ENCODE results near the gene KRTAP10-4. TPM values are rescaled to one million over a fixed set of nuclear protein-coding genes. Genes with fewer than 3 reads are reported as not detected.

KRTAP10-4 gene
- total and polyA plus RNA-seq, 4 donors: not detected

DNA sequence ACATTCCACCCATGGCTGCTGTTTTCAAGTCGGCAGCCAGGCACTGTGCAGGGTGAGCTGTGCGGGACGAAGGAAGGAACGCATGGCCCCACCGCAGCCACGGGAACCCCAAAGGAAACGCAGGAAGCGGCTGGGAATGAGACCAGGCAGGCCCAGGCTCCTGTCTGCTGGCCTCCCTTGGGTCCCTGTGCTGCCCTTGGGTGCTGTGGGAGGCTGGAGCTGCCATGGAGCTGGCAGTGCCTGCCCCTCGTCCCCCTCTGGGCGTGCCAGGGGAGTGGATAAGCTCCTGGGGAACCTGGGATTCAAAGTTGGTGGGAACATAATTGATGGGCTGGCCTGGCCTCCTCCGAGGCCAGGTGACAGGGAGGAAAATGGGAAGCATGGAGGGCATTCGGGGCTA lies 5.3 kb upstream of the KRTAP10-4 start:
- TF ChIP-seq HNF4G (IDR thresholded peaks at IDR 0.05) (no peak), RAD21 (IDR thresholded peaks at IDR 0.05) (no peak), TAF1 (conservative IDR thresholded peaks at IDR 0.05) (no peak), NR2F2 (IDR thresholded peaks at IDR 0.05) (no peak), EGR1 (IDR thresholded peaks at IDR 0.05; ENCODE audit: low read depth in 2 of 2) (no peak), RXRA (IDR thresholded peaks at IDR 0.05) (no peak)
- TF ChIP-seq, protein P1, sequence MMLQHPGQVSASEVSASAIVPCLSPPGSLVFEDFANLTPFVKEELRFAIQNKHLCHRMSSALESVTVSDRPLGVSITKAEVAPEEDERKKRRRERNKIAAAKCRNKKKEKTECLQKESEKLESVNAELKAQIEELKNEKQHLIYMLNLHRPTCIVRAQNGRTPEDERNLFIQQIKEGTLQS (IDR thresholded peaks at IDR 0.05): no peak
- TF ChIP-seq, protein P2, sequence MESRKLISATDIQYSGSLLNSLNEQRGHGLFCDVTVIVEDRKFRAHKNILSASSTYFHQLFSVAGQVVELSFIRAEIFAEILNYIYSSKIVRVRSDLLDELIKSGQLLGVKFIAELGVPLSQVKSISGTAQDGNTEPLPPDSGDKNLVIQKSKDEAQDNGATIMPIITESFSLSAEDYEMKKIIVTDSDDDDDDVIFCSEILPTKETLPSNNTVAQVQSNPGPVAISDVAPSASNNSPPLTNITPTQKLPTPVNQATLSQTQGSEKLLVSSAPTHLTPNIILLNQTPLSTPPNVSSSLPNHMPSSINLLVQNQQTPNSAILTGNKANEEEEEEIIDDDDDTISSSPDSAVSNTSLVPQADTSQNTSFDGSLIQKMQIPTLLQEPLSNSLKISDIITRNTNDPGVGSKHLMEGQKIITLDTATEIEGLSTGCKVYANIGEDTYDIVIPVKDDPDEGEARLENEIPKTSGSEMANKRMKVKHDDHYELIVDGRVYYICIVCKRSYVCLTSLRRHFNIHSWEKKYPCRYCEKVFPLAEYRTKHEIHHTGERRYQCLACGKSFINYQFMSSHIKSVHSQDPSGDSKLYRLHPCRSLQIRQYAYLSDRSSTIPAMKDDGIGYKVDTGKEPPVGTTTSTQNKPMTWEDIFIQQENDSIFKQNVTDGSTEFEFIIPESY (IDR thresholded peaks at IDR 0.05): no peak
- TF ChIP-seq, protein P3, sequence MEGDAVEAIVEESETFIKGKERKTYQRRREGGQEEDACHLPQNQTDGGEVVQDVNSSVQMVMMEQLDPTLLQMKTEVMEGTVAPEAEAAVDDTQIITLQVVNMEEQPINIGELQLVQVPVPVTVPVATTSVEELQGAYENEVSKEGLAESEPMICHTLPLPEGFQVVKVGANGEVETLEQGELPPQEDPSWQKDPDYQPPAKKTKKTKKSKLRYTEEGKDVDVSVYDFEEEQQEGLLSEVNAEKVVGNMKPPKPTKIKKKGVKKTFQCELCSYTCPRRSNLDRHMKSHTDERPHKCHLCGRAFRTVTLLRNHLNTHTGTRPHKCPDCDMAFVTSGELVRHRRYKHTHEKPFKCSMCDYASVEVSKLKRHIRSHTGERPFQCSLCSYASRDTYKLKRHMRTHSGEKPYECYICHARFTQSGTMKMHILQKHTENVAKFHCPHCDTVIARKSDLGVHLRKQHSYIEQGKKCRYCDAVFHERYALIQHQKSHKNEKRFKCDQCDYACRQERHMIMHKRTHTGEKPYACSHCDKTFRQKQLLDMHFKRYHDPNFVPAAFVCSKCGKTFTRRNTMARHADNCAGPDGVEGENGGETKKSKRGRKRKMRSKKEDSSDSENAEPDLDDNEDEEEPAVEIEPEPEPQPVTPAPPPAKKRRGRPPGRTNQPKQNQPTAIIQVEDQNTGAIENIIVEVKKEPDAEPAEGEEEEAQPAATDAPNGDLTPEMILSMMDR (IDR thresholded peaks at IDR 0.05; ENCODE audit: low read depth, low read length, missing input control): no peak
- WGBS: 83% methylated on average over 12 of the region's 12 CpGs
- no peak for DNase-seq (ENCODE audit: low spot score)
- Histone ChIP-seq H3K36me3 (ENCODE audit: control insufficient read depth in 4 of 4, insufficient read depth in 3 of 4, low read depth in 1 of 4, low read length in 3 of 4) (no peaks in the 10 kb centered on the region), H3K27me3 (ENCODE audit: control insufficient read depth in 4 of 4, insufficient read depth in 4 of 4, low read length in 3 of 4) (no peaks in the 10 kb centered on the region), H3K9me3 (ENCODE audit: control insufficient read depth in 4 of 4, low read length in 3 of 4) (peaks cover 0 to 3% (median 1%) of the 10 kb centered on the region in 4 donors), H3K9ac (ENCODE audit: low read depth in 1 of 2, low read length in 2 of 2) (no peak overlapping the region), H3K4me1 (ENCODE audit: control insufficient read depth in 4 of 4, insufficient read depth in 4 of 4, low read length in 3 of 4) (no peaks in the 10 kb centered on the region), H3K27ac (ENCODE audit: low read depth in 1 of 2, low read length in 2 of 2) (no peak overlapping the region), H3K4me3 (ENCODE audit: low read depth in 1 of 3, low read length in 3 of 3) (no peak overlapping the region)

DNA sequence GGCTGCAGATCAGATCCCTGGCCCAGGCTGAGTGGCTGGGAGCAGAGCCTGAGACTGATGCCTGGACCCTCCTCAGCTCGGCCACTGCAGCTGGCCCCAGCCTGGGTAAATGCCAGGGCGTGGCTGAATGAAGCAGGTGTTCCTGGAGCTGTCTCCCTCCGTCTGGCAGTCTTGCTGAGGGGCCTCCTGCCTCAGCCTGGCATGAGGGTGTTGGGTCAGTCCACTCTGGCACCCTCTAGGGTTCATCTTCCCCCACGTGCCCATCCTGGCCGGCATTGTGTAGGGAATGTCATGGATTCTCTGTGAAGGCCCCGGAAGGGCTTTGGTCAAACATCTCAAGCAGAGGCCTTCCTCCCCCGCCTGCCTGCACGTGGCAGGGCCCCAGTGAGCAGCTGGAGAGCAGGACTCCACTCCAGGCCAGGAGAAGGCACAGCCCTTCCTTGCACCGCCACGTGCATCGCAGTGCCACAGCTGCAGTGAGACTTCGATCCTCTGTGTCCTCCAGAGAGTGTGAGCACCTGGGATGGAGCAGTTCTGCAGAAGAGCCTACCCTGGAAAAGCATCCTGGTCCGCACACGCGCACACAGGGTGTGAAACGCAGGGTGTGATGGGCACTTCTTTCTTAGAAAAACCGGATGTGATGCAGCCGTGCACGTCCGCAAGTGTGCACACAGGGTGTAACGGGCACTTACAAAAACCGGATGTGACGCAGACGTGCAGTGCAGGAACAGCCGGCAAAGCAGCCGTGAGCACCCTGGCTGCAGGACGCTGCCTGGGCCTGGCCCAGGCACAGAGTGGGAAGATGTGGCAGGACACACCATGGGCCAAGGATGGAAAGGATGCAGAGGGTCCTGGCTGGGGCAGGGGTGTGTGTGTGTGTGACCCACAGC lies 4.6 kb upstream of the KRTAP10-4 start:
- H3K9ac ChIP-seq (ENCODE audit: low read depth in 1 of 2, low read length in 2 of 2): no peak overlapping the region
- no peaks in the 10 kb centered on the region for H3K4me1 ChIP-seq (ENCODE audit: control insufficient read depth in 4 of 4, insufficient read depth in 4 of 4, low read length in 3 of 4)
- WGBS: 77% methylated on average over 27 of the region's 27 CpGs
- TF ChIP-seq, protein P4, sequence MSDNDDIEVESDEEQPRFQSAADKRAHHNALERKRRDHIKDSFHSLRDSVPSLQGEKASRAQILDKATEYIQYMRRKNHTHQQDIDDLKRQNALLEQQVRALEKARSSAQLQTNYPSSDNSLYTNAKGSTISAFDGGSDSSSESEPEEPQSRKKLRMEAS (IDR thresholded peaks at IDR 0.05): no peak
- TF ChIP-seq HNF4G (IDR thresholded peaks at IDR 0.05) (no peak), HNF4A (conservative IDR thresholded peaks at IDR 0.05) (no peak), GABPA (IDR thresholded peaks at IDR 0.05 in 1 of 2, conservative IDR thresholded peaks at IDR 0.05 in 1 of 2) (no peak), SP1 (IDR thresholded peaks at IDR 0.05) (no peak), RXRA (IDR thresholded peaks at IDR 0.05) (no peak), TAF1 (conservative IDR thresholded peaks at IDR 0.05) (no peak), EGR1 (IDR thresholded peaks at IDR 0.05; ENCODE audit: low read depth in 2 of 2) (no peak), JUND (IDR thresholded peaks at IDR 0.05) (no peak), YY1 (IDR thresholded peaks at IDR 0.05) (no peak), FOXA2 (IDR thresholded peaks at IDR 0.05) (no peak)
- TF ChIP-seq, protein P1 (IDR thresholded peaks at IDR 0.05): no peak
- TF ChIP-seq, protein P5, sequence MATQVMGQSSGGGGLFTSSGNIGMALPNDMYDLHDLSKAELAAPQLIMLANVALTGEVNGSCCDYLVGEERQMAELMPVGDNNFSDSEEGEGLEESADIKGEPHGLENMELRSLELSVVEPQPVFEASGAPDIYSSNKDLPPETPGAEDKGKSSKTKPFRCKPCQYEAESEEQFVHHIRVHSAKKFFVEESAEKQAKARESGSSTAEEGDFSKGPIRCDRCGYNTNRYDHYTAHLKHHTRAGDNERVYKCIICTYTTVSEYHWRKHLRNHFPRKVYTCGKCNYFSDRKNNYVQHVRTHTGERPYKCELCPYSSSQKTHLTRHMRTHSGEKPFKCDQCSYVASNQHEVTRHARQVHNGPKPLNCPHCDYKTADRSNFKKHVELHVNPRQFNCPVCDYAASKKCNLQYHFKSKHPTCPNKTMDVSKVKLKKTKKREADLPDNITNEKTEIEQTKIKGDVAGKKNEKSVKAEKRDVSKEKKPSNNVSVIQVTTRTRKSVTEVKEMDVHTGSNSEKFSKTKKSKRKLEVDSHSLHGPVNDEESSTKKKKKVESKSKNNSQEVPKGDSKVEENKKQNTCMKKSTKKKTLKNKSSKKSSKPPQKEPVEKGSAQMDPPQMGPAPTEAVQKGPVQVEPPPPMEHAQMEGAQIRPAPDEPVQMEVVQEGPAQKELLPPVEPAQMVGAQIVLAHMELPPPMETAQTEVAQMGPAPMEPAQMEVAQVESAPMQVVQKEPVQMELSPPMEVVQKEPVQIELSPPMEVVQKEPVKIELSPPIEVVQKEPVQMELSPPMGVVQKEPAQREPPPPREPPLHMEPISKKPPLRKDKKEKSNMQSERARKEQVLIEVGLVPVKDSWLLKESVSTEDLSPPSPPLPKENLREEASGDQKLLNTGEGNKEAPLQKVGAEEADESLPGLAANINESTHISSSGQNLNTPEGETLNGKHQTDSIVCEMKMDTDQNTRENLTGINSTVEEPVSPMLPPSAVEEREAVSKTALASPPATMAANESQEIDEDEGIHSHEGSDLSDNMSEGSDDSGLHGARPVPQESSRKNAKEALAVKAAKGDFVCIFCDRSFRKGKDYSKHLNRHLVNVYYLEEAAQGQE (IDR thresholded peaks at IDR 0.05): no peak
- TF ChIP-seq, protein P3 (IDR thresholded peaks at IDR 0.05; ENCODE audit: low read depth, low read length, missing input control): no peak
- no peak overlapping the region for H3K27ac ChIP-seq (ENCODE audit: low read depth in 1 of 2, low read length in 2 of 2)
- H3K27me3 ChIP-seq (ENCODE audit: control insufficient read depth in 4 of 4, insufficient read depth in 4 of 4, low read length in 3 of 4): no peaks in the 10 kb centered on the region
- peaks cover 0 to 3% (median 1%) of the 10 kb centered on the region in 4 donors for H3K9me3 ChIP-seq (ENCODE audit: control insufficient read depth in 4 of 4, low read length in 3 of 4)
- peak; percentile 29 for DNase-seq (ENCODE audit: low spot score)
- H3K4me3 ChIP-seq (ENCODE audit: low read depth in 1 of 3, low read length in 3 of 3): no peak overlapping the region
- no peaks in the 10 kb centered on the region for H3K36me3 ChIP-seq (ENCODE audit: control insufficient read depth in 4 of 4, insufficient read depth in 3 of 4, low read depth in 1 of 4, low read length in 3 of 4)
